ENCODE results near the gene SORBS1. TPM values are rescaled to one million over a fixed set of nuclear protein-coding genes. Genes with fewer than 3 reads are reported as not detected.

Gene SORBS1
- total RNA-seq, 1 donor from 2014 or later: 221 TPM

DNA sequence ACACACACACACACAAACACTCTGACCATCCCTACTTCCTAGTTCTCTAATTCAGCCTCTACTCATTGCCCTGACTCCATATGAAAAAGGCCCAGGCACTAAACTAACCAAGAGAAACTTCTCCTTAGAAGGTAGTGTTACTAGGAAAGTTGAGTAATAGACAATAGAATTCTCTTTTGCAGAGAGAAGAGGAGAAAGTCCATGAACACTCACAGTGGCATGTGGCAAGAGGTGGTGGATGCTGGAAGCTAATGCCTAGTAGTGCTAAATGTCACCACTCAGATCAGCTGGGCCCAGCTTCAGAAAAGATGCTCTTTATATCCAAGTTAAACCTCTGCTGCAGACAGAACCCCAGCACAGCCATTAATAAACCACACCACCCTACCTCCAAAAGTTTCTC is 58.2 kb downstream of the SORBS1 start:
- Mint-ChIP-seq H3K36me3 (ENCODE audit: unreplicated experiment) (no peaks in the 10 kb centered on the region), H3K27me3 (ENCODE audit: unreplicated experiment) (no peaks in the 10 kb centered on the region), H3K9me3 (ENCODE audit: unreplicated experiment) (peaks cover 3% of the 10 kb centered on the region), H3K27ac (ENCODE audit: unreplicated experiment) (peak overlapping the region; percentile 10), H3K4me1 (ENCODE audit: low read depth, unreplicated experiment) (peaks cover 47% of the 10 kb centered on the region), H3K4me3 (ENCODE audit: unreplicated experiment) (peak overlapping the region; percentile 66)
- no peak for DNase-seq
- TF ChIP-seq, protein P1, sequence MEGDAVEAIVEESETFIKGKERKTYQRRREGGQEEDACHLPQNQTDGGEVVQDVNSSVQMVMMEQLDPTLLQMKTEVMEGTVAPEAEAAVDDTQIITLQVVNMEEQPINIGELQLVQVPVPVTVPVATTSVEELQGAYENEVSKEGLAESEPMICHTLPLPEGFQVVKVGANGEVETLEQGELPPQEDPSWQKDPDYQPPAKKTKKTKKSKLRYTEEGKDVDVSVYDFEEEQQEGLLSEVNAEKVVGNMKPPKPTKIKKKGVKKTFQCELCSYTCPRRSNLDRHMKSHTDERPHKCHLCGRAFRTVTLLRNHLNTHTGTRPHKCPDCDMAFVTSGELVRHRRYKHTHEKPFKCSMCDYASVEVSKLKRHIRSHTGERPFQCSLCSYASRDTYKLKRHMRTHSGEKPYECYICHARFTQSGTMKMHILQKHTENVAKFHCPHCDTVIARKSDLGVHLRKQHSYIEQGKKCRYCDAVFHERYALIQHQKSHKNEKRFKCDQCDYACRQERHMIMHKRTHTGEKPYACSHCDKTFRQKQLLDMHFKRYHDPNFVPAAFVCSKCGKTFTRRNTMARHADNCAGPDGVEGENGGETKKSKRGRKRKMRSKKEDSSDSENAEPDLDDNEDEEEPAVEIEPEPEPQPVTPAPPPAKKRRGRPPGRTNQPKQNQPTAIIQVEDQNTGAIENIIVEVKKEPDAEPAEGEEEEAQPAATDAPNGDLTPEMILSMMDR (IDR thresholded peaks at IDR 0.05; ENCODE audit: partially characterized antibody, unreplicated experiment): no peak

DNA sequence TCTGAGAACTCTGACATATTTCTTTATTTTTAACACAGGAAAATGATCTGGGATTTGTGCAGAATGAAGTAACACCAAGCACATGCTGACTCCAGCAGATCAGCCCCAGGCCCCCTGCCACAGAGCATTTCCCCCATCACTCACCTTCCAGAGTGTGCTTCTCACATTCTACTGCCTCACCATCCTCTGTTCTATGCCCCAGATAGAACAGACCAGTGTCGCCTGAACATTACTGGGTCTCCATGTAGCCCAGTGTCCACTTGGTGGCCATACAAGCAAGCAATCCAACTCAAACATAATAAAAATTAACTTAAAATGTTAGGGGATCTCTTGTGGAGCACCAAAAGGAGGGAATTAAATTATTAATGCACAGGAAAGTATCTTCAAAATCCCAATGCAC is 58.8 kb downstream of the SORBS1 start:
- Mint-ChIP-seq H3K27me3 (ENCODE audit: unreplicated experiment) (no peaks in the 10 kb centered on the region), H3K27ac (ENCODE audit: unreplicated experiment) (peak overlapping the region; percentile 80), H3K36me3 (ENCODE audit: unreplicated experiment) (no peaks in the 10 kb centered on the region), H3K9me3 (ENCODE audit: unreplicated experiment) (peaks cover 3% of the 10 kb centered on the region), H3K4me1 (ENCODE audit: low read depth, unreplicated experiment) (peaks cover 48% of the 10 kb centered on the region), H3K4me3 (ENCODE audit: unreplicated experiment) (no peak overlapping the region)
- no peak for DNase-seq
- TF ChIP-seq, protein P1 (IDR thresholded peaks at IDR 0.05; ENCODE audit: partially characterized antibody, unreplicated experiment): no peak

DNA sequence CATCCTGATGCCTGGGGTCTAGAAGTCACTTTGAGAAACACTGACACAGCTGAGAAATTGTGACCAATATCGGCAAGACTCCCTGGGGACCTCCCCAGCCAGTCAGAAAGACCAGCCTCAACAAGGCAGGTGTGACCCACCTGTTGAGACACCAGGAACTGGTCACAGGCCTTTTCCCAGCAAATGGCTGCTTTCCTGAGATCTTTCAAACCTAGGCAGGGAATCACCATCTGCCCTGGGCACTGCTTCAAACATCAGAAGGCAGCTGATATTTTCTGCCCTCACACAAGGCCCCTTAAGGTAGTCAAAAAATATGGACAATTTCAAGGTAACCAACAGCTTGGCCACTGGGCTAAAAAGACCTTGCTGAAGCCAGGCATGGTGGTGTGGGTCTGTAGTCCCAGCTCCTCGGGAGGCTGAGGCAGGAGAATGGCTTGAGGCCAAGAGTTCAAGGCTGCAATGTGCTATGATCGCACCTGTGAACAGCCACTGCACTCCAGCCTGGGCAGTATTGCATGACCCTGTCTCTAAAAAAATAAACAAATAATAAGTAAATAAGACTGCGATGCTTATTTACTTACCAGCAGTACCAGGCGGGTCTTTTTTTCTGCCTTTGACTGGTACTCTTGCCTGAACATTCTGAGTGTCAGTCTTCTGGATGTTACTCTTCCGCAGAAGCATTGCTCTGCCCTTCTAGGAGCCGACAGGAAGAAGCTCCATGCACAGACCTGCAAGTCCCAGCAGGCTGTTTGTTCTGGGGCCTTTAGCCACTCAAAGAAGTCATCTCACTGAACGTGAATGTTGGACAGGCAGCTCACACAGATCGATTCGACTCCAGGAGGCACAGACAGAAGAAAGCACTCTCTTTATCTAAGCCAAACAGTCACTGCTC is 59.7 kb downstream of the SORBS1 start:
- no peaks in the 10 kb centered on the region for H3K36me3 Mint-ChIP-seq (ENCODE audit: unreplicated experiment)
- DNase-seq: no peak
- H3K27ac Mint-ChIP-seq (ENCODE audit: unreplicated experiment): peak overlapping the region; percentile 80
- H3K4me3 Mint-ChIP-seq (ENCODE audit: unreplicated experiment): peak overlapping the region; percentile 39
- peaks cover 51% of the 10 kb centered on the region for H3K4me1 Mint-ChIP-seq (ENCODE audit: low read depth, unreplicated experiment)
- peaks cover 6% of the 10 kb centered on the region for H3K9me3 Mint-ChIP-seq (ENCODE audit: unreplicated experiment)
- TF ChIP-seq, protein P1 (IDR thresholded peaks at IDR 0.05; ENCODE audit: partially characterized antibody, unreplicated experiment): no peak
- no peaks in the 10 kb centered on the region for H3K27me3 Mint-ChIP-seq (ENCODE audit: unreplicated experiment)

DNA sequence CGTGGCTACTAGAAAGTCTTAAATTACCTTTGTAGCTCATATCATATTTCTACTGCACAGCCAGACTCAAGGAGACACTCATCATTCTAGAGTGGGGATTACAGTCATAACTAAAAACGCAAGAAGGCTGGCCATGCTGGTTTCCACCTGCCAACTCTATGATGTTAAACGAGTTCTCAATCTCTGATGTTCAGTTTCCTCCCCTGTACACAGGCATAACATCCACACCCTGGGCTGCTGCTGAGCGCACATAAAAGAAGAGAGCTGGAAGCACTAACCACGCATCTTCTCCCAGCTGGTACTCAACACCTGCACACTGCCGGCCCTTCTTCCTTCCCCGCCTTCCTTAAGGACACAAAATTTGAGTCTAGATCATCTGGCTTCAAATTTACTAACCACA is 60.5 kb downstream of the SORBS1 start:
- no peak overlapping the region for H3K27ac Mint-ChIP-seq (ENCODE audit: unreplicated experiment)
- TF ChIP-seq, protein P1 (IDR thresholded peaks at IDR 0.05; ENCODE audit: partially characterized antibody, unreplicated experiment): no peak
- H3K4me3 Mint-ChIP-seq (ENCODE audit: unreplicated experiment): no peak overlapping the region
- H3K9me3 Mint-ChIP-seq (ENCODE audit: unreplicated experiment): peaks cover 5% of the 10 kb centered on the region
- no peaks in the 10 kb centered on the region for H3K27me3 Mint-ChIP-seq (ENCODE audit: unreplicated experiment)
- DNase-seq: no peak
- H3K4me1 Mint-ChIP-seq (ENCODE audit: low read depth, unreplicated experiment): peaks cover 45% of the 10 kb centered on the region
- no peaks in the 10 kb centered on the region for H3K36me3 Mint-ChIP-seq (ENCODE audit: unreplicated experiment)

DNA sequence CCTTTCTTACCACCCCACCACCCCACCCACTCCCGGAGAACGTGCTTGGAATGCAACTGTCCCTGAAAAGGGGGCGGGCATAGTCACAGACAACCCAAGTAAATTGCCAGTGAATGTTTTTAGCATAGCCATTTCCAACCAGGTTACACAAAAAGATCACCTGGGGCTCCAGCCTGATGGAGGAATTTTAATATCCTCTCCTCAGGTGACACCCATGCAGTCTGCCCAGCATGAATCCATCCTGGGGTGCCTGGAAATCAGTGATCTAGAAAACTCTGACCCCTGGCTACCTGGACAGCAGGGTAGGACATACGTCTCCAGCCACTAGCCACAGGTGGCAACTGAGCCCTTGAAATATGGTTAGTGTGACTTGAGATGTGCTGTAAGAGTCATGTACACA is 61.1 kb downstream of the SORBS1 start:
- Mint-ChIP-seq H3K4me1 (ENCODE audit: low read depth, unreplicated experiment) (peaks cover 42% of the 10 kb centered on the region), H3K36me3 (ENCODE audit: unreplicated experiment) (no peaks in the 10 kb centered on the region), H3K27ac (ENCODE audit: unreplicated experiment) (no peak overlapping the region), H3K4me3 (ENCODE audit: unreplicated experiment) (no peak overlapping the region), H3K9me3 (ENCODE audit: unreplicated experiment) (peaks cover 6% of the 10 kb centered on the region), H3K27me3 (ENCODE audit: unreplicated experiment) (no peaks in the 10 kb centered on the region)
- TF ChIP-seq, protein P1 (IDR thresholded peaks at IDR 0.05; ENCODE audit: partially characterized antibody, unreplicated experiment): no peak
- no peak for DNase-seq

All from glutamatergic neuron (in vitro differentiated cells).